IMR-90 (cell line): ENCODE measurements around the gene GBA2.

Experiments
- CEBPB ChIP-seq: IDR thresholded peaks from 2 replicates; pipeline ENCODE4 v1.6.1; 2012; ENCODE audit warnings: low read depth, low read length, improper control_type of control experiment
- CTCF ChIP-seq: conservative IDR thresholded peaks from 2 replicates; pipeline ENCODE4 v1.5.1; 2012; ENCODE audit warnings: mild to moderate bottlenecking, low read depth, low read length, improper control_type of control experiment
- ELK1 ChIP-seq: fragments of 150-350 bp; IDR thresholded peaks from 2 replicates; pipeline ENCODE4 v1.6.1; 2016; ENCODE audit warnings: low read depth, mild to moderate bottlenecking, low read length, moderate library complexity, borderline replicate concordance
- MAFK ChIP-seq: IDR thresholded peaks from 2 replicates; pipeline ENCODE4 v1.6.1; 2012; ENCODE audit warnings: low read depth, low read length, improper control_type of control experiment
- NFE2L2 ChIP-seq: fragments of 150-350 bp; IDR thresholded peaks from 2 replicates; pipeline ENCODE4 v1.6.1; 2016; ENCODE audit warnings: low read depth, mild to moderate bottlenecking, low read length
- POLR2A ChIP-seq: IDR thresholded peaks from 2 replicates; pipeline ENCODE4 v1.6.1; 2012; ENCODE audit warnings: mild to moderate bottlenecking, low read depth, low read length
- RFX5 ChIP-seq: IDR thresholded peaks from 2 replicates; pipeline ENCODE4 v1.8.0; 2012; ENCODE audit warnings: low read depth, mild to moderate bottlenecking, low read length, moderate library complexity
- SMC3 ChIP-seq: fragments of 150-350 bp; IDR thresholded peaks from 2 replicates; pipeline ENCODE4 v1.6.1; 2016; ENCODE audit warnings: low read depth, mild to moderate bottlenecking, antibody characterized with exemption, low read length, moderate library complexity
- USF2 ChIP-seq: fragments of 150-350 bp; IDR thresholded peaks from 2 replicates; pipeline ENCODE4 v1.6.1; 2017; ENCODE audit warnings: mild to moderate bottlenecking, antibody characterized with exemption, low read length, low read depth

- TF ChIP-seq POLR2A (no peak), CTCF (no peak), RFX5 (no peak), USF2 (no peak), SMC3 (no peak), MAFK (no peak), ELK1 (no peak), CEBPB (no peak), NFE2L2 (no peak)
Observed at GRCh38 chr9:35792024-35792813, 43.2 kb upstream of the GBA2 start.
